ENCODE data around the gene PRRC2A.
"Not testable (repeated sequence)": the region's sequence is repeated elsewhere in the genome, so short reads cannot be mapped to it uniquely, and the experiment has no call there.

The PRRC2A gene

GRCh38 chr6:31586008-31586407 lies 34.5 kb upstream of the PRRC2A start, which contains the start of gene LST1:
TSS of gene LST1 (plus strand) at chr6:31586277. CDS start at chr6:31587300, 1,023 bp downstream.
- DNase-seq (ENCODE audit: low spot score), result no peak

DNA sequence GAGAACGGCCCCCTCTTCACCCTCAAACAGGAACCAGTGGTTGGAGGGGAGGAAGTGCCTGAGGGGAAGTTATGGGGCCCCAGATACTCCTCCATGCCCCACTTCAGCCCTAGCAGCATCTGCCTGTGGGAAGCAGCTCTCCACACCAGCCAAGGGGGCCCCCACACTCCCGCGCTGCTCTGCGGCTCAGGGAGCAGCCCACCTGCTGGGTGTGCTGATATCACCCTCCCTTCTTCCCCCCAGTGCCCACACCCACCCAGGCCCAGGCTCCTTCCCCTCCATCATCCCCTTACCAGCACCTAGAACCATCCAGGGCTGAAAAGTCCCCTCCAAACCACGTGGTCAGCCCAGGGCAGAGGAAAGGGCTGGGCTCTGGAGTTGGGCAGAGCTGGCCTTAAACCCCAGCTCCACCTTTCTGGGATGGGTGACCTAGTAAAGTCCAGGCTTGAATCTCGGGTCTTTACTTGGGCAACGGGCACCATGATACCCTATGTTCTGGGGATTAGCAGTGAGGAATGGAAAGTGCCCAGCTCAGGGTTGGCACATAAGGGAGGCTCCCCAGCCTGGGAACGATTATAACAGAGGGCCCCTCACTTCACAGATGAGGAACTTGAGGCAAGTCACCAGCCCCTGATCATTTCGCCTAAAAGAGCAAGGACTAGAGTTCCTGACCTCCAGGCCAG lies 33.8 kb upstream of the PRRC2A start:
- DNase-seq (ENCODE audit: low spot score), result no peak

DNA sequence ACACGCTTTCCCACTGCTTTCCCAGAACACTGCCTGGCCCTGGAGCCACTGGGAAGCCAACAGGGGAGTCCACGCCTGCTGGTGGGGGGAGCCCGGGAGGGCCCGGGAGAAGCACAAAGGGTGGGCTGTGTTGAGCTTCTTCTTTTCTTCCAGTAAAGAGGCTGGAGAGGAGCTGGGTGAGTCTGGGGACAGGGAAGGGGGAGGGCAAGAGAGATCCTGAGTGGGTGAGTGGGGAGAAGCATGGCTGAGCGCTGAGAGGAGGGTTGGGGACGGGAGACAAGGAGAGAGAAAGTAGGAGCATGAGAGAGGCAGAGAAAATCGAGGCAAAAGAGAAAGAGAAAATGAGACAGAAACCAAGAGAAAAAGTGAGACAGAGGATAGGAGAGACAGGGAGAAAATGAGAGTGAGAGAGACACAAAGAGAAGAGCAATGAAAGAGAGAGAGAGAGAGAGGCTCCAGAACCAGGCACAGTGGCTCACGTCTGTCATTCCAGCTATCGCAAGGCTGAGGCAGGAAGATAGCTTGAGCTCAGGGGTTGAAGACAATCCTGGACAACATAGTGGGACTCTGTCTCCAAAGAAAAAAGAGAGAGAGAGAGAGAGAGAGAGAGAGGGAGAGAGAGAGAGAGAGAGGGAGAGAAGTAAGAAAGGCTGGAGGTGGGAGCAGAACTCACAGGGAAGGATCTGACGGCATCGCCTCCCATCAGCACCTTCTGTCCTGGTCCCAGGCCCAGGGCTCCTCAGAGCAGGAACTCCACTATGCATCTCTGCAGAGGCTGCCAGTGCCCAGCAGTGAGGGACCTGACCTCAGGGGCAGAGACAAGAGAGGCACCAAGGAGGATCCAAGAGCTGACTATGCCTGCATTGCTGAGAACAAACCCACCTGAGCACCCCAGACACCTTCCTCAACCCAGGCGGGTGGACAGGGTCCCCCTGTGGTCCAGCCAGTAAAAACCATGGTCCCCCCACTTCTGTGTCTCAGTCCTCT lies 32.4 kb upstream of the PRRC2A start:
- DNase-seq (ENCODE audit: low spot score), result no peak

- DNase-seq (ENCODE audit: low spot score), result no peak
Measured at GRCh38 chr6:31588871-31589650, 31.5 kb upstream of the PRRC2A start.

DNA sequence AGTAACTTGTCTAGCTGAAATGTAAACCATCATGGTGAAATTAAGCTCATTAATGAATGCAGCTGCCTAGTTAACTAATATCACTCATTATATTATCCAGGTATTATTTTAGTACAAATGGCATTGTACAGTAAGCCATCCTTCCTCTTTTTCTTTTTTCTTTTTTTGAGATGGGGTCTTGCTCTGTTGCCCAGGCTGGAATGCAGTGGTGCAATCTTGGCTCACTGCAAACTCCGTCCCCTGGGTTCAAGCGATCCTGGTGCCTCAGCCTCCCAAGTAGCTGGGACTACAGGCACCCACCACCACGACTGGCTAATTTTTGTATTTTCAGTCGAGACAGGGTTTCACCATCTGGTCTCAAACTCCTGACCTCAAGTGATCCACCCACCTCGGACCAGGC lies 29.8 kb upstream of the PRRC2A start:
- not testable (repeated sequence) for DNase-seq (ENCODE audit: low spot score)

DNA sequence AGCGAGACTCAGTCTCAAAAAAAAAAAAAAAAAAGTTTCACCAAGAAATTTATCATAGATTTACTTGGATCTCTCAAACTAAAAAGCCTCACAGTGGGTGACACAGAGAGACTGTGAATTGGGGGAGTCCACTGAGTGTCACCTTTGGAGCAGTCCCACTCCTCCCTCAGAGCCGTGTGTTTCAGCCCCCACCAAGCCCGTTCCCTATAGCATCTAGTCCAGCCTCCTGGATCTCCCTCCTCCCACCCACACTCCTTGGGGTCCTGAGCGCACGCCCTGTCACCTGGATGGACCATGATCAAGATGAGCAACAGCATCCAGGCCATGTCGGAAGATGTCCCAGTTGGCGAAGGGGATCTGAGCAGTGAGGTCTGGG lies 28.1 kb upstream of the PRRC2A start:
- DNase-seq (ENCODE audit: low spot score), result no peak

DNA sequence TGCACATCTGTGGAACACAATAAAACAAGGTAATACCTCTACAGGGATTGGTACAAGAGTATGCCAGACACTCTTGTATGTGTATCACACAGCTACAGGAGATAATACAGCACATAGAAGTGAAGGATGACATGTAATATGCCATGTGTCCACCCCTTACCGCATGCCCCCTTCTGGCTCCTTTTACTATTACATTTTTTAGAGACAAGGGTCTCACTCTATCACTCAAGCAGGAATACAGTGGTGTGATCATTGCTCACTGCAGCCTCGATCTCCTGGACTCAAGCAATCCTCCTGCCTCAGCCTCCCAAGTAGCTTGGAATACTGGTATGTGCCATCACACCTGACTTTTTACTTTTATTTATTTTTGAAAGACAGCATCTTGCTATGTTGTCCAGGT lies 23.5 kb upstream of the PRRC2A start:
- DNase-seq (ENCODE audit: low spot score), result no peak

- DNase-seq (ENCODE audit: low spot score), result no peak
Measured at GRCh38 chr6:31607317-31607716, 13.2 kb upstream of the PRRC2A start.

DNA sequence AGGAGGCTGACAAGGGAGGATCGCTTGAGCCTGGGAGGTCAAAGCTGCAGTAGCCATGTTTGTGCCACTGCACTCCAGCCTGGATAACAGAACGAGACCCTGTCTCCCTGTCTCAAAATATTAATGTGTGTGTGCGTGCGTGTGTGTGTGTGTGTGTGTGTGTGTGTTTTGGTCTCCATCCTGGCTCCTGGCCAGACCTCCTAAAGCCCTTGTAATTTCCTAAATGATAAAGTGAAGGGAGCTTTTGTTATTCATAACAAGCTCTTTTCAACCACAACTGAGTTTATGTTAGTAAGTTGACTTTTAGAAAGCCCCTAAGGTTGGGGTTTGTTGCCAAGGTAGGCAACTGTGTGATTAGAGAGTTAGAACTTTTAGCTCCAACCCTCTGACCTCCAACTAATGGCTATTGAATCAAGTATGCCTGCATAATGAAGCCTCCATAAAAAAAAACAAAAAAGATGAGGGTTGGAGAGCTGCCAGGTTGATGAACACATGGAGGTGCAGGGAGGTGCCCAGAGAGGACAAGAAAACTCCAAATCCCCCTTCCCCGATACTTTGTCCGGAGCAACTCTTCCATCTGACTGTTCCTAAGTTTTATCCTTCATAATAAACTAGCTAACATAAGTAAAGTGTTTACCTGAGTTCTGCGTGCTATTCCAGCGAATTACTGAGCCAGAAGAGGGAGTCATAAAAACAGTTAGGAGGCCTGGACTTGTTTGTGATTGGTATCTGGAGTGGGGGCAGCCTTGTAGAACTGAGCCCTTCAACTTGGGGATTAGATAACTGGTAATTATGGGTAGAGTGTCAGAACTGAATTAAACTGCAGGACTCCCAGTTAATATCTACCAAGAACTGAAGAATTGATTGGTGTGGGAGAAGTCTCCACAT lies 10.8 kb upstream of the PRRC2A start:
- DNase-seq (ENCODE audit: low spot score), result no peak

DNA sequence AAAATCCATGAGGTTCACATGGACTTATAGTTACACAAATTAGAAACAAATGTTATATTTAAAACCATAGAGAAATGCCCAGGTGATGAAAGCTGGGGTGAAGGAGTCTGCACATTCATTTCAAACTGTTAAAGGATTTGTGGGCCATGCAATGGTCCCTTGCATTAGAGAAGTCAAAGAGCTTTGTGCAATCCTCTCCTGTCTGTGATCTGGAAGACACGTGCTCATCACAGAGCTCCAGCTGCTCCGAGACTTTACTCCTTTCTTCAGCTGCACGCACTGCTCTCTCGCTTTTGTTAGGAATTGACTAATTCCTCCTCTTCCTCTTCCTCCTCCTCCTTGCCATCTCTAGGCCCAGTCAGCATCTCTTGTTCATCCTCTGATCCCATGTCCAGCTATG lies 9.5 kb upstream of the PRRC2A start:
- DNase-seq (ENCODE audit: low spot score), result no peak

DNA sequence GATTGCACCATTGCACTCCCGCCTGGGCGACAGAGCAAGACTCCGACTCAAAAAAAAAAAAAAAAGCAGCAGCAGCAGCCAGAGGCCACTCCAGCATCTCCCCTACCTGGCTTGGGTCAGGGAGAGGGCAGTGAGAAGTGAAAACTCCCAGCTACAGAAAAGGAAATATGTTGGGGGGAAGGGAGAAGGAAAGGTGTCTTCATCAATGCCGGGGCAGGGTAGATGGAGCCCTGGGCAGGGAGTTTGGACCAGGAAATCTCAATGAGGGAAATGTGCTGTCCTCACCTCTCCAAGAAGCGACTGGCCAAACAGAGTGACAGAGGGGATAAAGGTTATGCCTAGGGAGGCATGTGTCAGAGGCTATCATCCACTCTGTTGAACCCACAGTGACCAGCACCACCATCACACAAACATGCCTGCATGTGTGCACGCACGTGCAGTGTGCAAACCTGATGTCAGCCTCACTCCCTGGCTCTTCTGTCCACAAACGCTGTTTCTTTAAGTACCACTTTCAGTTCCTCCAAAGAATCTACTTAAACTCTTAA lies 6.4 kb upstream of the PRRC2A start:
- DNase-seq (ENCODE audit: low spot score), result no peak

- DNase-seq (ENCODE audit: low spot score), result no peak
Measured at GRCh38 chr6:31614684-31615578, 5.6 kb upstream of the PRRC2A start, which contains the start of gene AIF1. TSS of gene AIF1 (plus strand) at chr6:31615234. CDS start at chr6:31615330, 96 bp downstream.

GRCh38 chr6:31615748-31616147 lies 4.8 kb upstream of the PRRC2A start:
- DNase-seq (ENCODE audit: low spot score), result no peak

GRCh38 chr6:31617010-31617409 lies 3.5 kb upstream of the PRRC2A start:
- DNase-seq (ENCODE audit: low spot score), result no peak

DNA sequence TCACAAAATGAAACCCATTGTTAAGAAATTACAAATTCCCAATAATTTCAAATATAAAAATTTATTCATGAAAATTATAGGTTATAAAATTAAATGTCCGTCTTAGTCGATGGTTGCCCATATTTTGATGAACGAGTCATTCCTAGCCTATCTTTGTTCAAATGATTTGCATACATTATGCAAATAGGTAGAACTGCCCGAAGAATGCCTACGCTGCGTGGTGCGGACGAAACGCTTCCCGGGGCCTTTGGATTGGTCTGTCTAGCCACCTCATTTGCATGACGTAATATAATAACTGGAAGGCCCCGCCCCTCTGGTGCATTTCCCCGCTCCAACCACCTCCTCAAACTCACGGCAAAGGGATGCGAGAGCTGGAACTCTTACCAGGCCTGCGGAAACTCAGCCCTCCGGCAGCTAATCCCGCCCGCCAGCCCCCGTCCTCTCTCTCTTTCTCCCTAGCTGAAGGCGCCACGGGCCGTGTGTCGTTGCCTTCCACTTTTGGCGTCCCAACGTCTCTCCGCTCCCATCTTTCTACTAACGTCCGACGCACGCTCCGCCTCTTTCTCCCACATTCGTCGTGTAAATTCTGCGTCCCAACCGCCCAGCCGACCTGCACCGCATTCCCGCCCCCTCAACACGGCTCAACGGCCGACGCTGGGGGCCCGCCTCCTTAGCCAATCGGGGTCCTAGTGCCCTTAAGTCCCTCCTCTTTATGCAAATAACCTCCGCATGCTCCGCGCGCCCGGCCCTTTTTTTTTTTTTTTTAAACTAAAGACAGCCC lies 520 bp upstream of the PRRC2A start:
- peak; percentile 98 for DNase-seq (ENCODE audit: low spot score)

DNA sequence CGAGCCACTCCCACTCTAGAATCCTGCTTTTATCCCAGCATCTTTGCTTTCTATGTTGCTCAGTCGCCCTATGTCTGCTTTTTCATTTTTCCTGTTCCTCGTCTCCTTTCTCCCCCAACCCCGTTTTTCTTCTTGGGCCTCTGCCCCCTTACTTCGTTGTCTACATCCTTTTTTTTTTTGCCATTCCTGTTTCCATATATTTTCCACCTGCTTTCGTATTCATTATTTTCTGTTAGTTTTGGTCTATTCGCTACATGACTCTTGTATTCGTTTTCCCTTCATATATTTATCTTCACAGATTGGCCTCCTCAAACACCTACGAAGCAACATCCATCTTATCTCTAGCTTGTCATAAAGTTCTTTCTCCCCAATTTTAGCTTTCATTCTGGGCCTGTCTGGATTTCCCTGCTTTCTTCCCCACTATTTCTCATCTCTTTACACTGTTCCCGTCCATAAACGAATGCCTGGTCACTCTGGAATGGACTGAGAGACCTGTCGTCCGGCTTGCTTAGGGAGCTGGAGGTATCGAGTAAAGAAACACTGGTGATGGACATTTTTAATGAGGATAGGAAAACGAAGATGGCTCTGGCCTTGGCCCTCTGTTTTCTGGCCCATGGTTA lies 915 bp downstream of the PRRC2A start:
- DNase-seq (ENCODE audit: low spot score), result no peak

GRCh38 chr6:31621991-31622390 lies 1.5 kb downstream of the PRRC2A start:
- no peak for DNase-seq (ENCODE audit: low spot score)

DNA sequence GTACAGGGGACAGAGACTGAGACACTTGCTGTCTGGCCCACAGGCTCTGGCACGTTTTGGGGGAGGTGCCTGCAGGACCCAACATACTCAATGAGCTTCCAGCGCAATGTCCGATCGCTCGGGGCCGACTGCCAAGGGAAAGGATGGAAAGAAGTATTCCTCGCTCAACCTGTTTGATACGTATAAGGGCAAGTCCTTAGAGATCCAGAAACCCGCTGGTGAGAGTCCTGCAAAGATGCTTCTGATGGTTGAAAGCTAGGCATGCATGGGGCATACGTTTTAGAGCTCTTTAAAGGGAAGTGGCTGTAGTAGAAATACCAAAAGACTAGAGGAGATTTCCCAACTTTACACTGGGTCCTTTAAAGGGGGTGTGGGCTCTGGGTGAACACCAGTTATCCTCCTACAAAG lies 2.2 kb downstream of the PRRC2A start:
- no peak for DNase-seq (ENCODE audit: low spot score)

- DNase-seq (ENCODE audit: low spot score), result no peak
Measured at GRCh38 chr6:31624070-31624469, 3.6 kb downstream of the PRRC2A start.
